Esophagus squamous epithelium (tissue), 5 donors: ENCODE results near the gene PRRG3. TPM values are rescaled to one million over a fixed set of nuclear protein-coding genes. Genes with fewer than 3 reads are reported as not detected.

Experiments
- DNase-seq: peaks from one replicate; lab custom pipeline; 2025; lab: John Stamatoyannopoulos, UW
- H3K27ac ChIP-seq, 4 donors: fragments of 200-600 bp; sonication (generic); one replicate each; pipeline ENCODE4 v1.5.1; 2016 to 2019; ENCODE audit warnings: mild to moderate bottlenecking in 1 of 4
- H3K27me3 ChIP-seq, 4 donors: fragments of 200-600 bp; sonication (generic); 1 replicate in 3 of 4; 2 replicates in 1 of 4; pipeline versions ENCODE4 v1.5.1 to v1.6.0; 2017 to 2021; ENCODE audit warnings: antibody characterized with exemption in 1 of 4
- H3K36me3 ChIP-seq, 3 donors: fragments of 200-600 bp; sonication (generic); one replicate each; pipeline ENCODE4 v1.5.1; 2016 to 2019
- H3K4me1 ChIP-seq, 3 donors: fragments of 200-600 bp; sonication (generic); one replicate each; pipeline ENCODE4 v1.5.1; 2017 to 2019
- H3K4me3 ChIP-seq, 4 donors: fragments of 200-600 bp; sonication (generic); 1 replicate in 3 of 4; 2 replicates in 1 of 4; pipeline ENCODE4 v1.5.1; 2016 to 2019; ENCODE audit warnings: mild to moderate bottlenecking in 2 of 4, moderate library complexity in 1 of 4
- H3K9me3 ChIP-seq, 3 donors: fragments of 200-600 bp; sonication (generic); one replicate each; pipeline ENCODE4 v1.5.1; 2016 to 2019
- CTCF ChIP-seq, 6 experiments: fragments of 450-650 bp in 4 of 6; fragments of 200-600 bp in 2 of 6; sonication (generic) in 2 of 6; IDR thresholded peaks; one replicate each; pipeline ENCODE4 v1.5.1; 2016 to 2019; ENCODE audit warnings: antibody characterized with exemption in 6 of 6, mild to moderate bottlenecking in 4 of 6, moderate library complexity in 4 of 6
- POLR2A ChIP-seq, 4 donors: fragments of 450-650 bp; IDR thresholded peaks; one replicate each; pipeline ENCODE4 v1.6.1; 2017; ENCODE audit warnings: antibody characterized with exemption in 4 of 4, mild to moderate bottlenecking in 4 of 4, moderate library complexity in 3 of 4
- WGBS, 2 donors: methylation state at CpG; one replicate each; pipeline ENCODE4 v1.1.5; 2018; 5-methylcytosine and 5-hydroxymethylcytosine counted together
- intact Hi-C: fragments of 100-400 bp; cut with DNase I; formaldehyde crosslinking; loops from one replicate; pipeline ENCODE4 v1.15.0; 2022
- total RNA-seq, 4 donors: library from RNA; depleted of rRNA; stranded (reverse); fragments of >200 nt; gene quantifications; one replicate each; pipeline ENCODE4 v1.1.0, GENCODE V29; 2016
- donor health status: DM: yes; HTN: yes; CAD: no.

The PRRG3 gene
- total RNA-seq, 4 donors from 2014 or later, result 0.15 to 1.1 (median 0.41) TPM; not detected in 1

- no peak for DNase-seq
- 57 to 87% methylated on average over 4 to 6 of the region's 6 CpGs for WGBS, 2 donors
- Histone ChIP-seq H3K36me3 (no peaks in the 10 kb centered on the region), H3K4me1 (no peaks in the 10 kb centered on the region), H3K4me3 (no peak overlapping the region), H3K9me3 (no peaks in the 10 kb centered on the region), H3K27me3 (no peaks in the 10 kb centered on the region), H3K27ac (no peak overlapping the region)
- no peak for TF ChIP-seq POLR2A (IDR thresholded peaks at IDR 0.05)
- no peak for TF ChIP-seq CTCF (IDR thresholded peaks at IDR 0.05)
- intact Hi-C loops, result no loop called here
Measured at GRCh38 chrX:151745651-151746050, 50.4 kb downstream of the PRRG3 start.

DNA sequence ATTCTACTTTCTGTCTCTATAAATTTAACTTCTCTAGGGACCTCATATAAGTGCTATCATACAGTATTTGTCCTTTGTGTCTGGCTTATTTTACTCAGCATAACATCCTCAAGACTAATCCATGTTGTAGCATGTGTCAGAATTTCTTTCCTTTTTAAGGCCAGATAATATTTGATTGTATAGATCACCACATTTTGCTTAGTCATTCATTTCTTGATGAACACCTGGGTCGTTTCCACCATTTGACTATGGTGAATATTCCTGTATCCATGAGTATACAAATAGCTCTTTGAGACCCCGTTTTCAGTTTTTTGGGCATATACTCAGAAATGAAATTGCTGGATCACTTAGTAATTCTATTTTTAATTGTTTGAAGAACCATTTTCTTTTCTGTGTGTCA is 51.2 kb downstream of the PRRG3 start:
- intact Hi-C loops, result no loop called here
- Histone ChIP-seq H3K36me3 (no peaks in the 10 kb centered on the region), H3K9me3 (no peaks in the 10 kb centered on the region), H3K4me1 (no peaks in the 10 kb centered on the region), H3K4me3 (no peak overlapping the region), H3K27ac (no peak overlapping the region), H3K27me3 (no peaks in the 10 kb centered on the region)
- no peak for TF ChIP-seq CTCF (IDR thresholded peaks at IDR 0.05)
- TF ChIP-seq POLR2A (IDR thresholded peaks at IDR 0.05), result no peak
- DNase-seq, result no peak
- 30 to 55% methylated on average over 2 of the region's 2 CpGs for WGBS, 2 donors

GRCh38 chrX:151750511-151750910 is 55.3 kb downstream of the PRRG3 start:
- TF ChIP-seq POLR2A (IDR thresholded peaks at IDR 0.05) (no peak), CTCF (IDR thresholded peaks at IDR 0.05) (no peak)
- no peaks in the 10 kb centered on the region for H3K36me3 ChIP-seq
- 76 to 95% methylated on average over 3 to 5 of the region's 5 CpGs for WGBS, 2 donors
- intact Hi-C loops, result loop anchor here (5.0 kb wide), 1 partner anchor 887 kb away; the partner anchor contains the start of gene GABRQ
- H3K27ac ChIP-seq, result no peak overlapping the region
- H3K9me3 ChIP-seq, result no peaks in the 10 kb centered on the region
- no peak for DNase-seq
- H3K4me3 ChIP-seq, result no peak overlapping the region
- no peaks in the 10 kb centered on the region for H3K27me3 ChIP-seq
- H3K4me1 ChIP-seq, result peaks cover 0 to 18% (median 5%) of the 10 kb centered on the region in 3 donors

DNA sequence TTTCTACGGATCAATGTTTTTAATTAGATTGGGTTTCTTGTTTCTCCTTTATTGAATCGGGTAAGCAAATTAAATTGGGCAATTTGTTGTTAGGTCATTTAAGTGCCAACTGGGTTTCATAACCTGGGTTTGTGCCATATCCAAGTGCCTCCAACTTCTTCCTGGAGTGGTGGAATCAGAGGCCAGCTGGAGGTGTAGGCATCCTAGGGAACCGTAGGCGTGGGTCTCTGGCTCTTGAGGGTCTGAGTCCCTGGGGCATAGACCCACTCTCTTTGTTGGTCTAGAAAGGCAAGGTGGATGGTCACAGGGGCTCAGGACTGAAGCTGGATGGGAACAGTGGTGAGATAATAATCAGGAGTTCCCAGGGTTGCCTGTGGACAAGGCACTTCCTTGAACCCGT is 57.6 kb downstream of the PRRG3 start:
- intact Hi-C loops, result loop anchor here (5.0 kb wide), 1 partner anchor 884 kb away; the partner anchor contains the start of gene GABRQ
- 31 to 48% methylated on average over 4 to 5 of the region's 5 CpGs for WGBS, 2 donors
- Histone ChIP-seq H3K27me3 (no peaks in the 10 kb centered on the region), H3K27ac (no peak overlapping the region), H3K36me3 (no peaks in the 10 kb centered on the region), H3K4me1 (peaks cover 0 to 18% (median 5%) of the 10 kb centered on the region in 3 donors), H3K9me3 (no peaks in the 10 kb centered on the region), H3K4me3 (no peak overlapping the region)
- no peak for DNase-seq
- TF ChIP-seq CTCF (IDR thresholded peaks at IDR 0.05), result no peak
- no peak for TF ChIP-seq POLR2A (IDR thresholded peaks at IDR 0.05)

DNA sequence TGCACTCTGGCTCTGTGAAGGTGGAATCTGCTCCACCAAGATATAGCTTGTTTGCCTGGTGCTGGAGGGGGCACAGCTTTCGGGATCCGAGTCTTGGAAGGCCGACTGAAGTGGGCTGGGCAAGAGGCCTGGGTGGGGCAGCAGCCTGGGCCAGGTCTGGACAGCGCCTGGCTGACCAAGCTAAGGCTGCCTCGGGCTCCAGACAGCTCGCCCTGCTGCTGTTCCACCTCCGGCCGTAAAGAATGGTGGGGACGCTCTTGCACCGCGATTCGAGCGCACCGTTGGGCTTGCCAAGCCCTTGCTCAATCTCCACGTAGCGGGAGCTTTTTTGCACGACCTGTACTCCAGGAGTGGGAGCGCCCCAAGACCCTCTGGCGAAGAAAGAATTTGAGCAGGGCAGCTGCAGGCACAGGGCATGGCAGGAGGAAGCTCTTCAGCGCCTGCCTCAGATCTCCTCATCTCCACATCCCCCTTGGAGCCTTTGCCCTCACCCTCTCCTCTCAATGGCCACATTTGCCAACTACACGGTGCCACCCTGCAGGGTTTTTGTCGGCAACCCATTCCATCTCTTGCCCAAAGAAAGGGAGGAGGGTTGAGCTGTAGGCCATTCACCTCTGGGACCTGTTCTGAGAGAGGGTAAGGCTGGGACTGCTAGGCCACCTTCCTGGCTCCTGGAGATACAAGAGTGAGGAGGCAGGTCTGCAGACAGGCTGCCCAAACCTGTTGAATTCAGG is 58.2 kb downstream of the PRRG3 start:
- intact Hi-C loops, result loop anchor here (5.0 kb wide), 1 partner anchor 884 kb away; the partner anchor contains the start of gene GABRQ
- WGBS, 2 donors, result no CpG with 5 or more reads among the region's 22 CpGs
- no peak overlapping the region for H3K4me3 ChIP-seq
- H3K9me3 ChIP-seq, result no peaks in the 10 kb centered on the region
- H3K27ac ChIP-seq, result peak overlapping the region in 3 of 4 donors; percentile 3 to 57 (median 28)
- peaks cover 0 to 18% (median 5%) of the 10 kb centered on the region in 3 donors for H3K4me1 ChIP-seq
- H3K27me3 ChIP-seq, result no peaks in the 10 kb centered on the region
- TF ChIP-seq POLR2A (IDR thresholded peaks at IDR 0.05) (no peak), CTCF (IDR thresholded peaks at IDR 0.05) (peak in 5 of 6 experiments; percentile 58 to 83 (median 72))
- no peak for DNase-seq
- H3K36me3 ChIP-seq, result no peaks in the 10 kb centered on the region
